GM12872 (cell line): ENCODE data around the gene GTF3C1.

Source experiments
- TF ChIP-seq, protein P1 (sequence below): IDR thresholded peaks from 3 replicates; pipeline ENCODE4 v1.5.1; 2011; ENCODE audit warnings: low read depth, mild to moderate bottlenecking, low read length, moderate library complexity; ENCODE audit not compliant: insufficient read depth

Gene GTF3C1

DNA sequence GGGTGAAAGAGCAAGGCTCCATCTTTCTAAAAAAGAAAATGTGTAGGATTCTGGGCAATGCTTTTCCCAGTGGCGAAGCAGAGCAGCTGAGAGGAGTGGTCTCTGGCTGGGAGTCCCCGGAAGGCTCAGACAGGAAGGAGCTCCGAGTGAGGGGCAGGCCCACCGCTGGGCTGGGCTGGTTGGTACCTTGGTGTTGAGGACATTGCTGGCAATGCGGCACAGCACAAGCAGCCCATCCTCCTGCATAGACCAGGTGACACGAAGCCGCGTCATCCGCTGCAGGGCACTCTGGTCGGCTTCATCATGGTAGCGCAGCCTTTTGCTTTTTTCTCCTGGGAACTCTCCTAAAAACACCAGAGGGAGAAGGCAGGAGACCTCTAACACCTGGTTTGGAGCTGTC, 63.9 kb downstream of the GTF3C1 start:
- TF ChIP-seq, protein P1, sequence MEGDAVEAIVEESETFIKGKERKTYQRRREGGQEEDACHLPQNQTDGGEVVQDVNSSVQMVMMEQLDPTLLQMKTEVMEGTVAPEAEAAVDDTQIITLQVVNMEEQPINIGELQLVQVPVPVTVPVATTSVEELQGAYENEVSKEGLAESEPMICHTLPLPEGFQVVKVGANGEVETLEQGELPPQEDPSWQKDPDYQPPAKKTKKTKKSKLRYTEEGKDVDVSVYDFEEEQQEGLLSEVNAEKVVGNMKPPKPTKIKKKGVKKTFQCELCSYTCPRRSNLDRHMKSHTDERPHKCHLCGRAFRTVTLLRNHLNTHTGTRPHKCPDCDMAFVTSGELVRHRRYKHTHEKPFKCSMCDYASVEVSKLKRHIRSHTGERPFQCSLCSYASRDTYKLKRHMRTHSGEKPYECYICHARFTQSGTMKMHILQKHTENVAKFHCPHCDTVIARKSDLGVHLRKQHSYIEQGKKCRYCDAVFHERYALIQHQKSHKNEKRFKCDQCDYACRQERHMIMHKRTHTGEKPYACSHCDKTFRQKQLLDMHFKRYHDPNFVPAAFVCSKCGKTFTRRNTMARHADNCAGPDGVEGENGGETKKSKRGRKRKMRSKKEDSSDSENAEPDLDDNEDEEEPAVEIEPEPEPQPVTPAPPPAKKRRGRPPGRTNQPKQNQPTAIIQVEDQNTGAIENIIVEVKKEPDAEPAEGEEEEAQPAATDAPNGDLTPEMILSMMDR, result no peak

DNA sequence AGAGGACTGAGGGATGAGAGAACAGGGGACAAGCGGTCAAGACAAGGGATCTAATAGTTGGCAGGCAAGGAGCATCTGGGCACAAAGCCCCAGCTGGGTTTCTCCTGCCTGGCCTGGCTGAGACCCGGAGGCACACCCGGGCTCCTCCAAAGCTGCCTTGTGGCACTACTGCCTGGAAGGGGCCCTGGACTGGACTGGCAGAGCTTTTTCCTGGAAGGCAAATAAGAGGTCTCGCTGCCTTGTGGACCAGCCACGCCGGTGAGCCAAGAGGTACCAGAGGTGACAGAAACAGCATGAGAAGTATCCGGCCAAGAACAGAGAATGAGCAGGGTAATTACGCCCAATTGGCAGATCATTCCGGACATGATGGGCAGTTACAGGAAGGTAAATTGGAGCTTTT, 64.6 kb downstream of the GTF3C1 start:
- TF ChIP-seq, protein P1, result no peak

- TF ChIP-seq, protein P1, result no peak
Observed at GRCh38 chr16:27483624-27484023, 66.1 kb downstream of the GTF3C1 start.

- TF ChIP-seq, protein P1, result no peak
Observed at GRCh38 chr16:27483088-27483437, 66.7 kb downstream of the GTF3C1 start.

GRCh38 chr16:27482397-27483087, 67.2 kb downstream of the GTF3C1 start:
- TF ChIP-seq, protein P1, result no peak

DNA sequence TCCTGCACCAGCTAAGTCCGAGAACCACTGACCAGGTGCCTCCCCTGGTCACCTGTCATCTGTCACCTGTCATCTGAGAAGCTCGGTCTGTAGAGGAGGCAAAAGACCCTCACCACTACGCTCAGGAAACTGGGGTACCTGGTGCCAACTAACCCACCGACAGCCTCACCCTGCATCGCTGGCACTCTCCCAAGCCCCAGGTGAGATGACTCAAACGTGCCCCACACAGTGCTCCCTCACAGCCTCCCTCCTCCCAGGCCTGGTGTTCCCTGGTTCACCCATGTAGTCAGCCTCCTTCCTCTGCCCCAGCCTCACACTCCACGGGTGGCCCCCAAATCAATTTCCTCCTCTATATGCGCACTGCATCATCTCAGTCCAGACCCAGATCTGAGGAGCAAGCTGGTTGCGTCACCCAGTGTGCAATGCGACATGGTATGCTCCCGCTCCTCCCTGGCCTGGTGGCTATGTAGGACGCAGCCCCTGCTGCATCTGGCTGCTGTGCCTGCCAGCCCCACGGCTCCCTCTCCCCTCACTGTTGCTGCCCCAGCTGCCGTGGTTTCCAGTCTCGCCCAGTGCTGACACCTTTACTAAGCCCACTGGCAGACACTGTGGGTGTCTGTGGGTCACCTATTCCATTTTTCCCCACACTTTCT, 68.3 kb downstream of the GTF3C1 start:
- TF ChIP-seq, protein P1, result no peak

DNA sequence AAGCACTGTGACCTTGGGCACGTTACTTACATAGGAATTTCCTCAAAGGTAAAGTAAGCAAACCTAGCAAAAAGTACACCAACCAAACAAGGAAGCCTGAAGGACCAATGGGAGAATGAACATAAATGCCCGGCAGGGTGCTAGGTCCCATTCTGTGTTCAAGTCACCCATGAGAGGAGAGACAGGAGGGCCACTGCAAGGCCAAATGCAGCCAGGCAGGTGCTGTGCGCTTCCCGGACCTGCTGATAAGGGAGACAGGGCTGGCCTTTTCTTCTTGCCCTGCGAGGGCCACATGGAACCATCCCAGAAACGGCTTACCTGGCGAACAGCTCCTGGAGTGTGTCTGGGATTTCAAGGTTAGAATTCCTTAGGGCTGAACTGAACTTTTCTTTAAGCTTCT, 69.0 kb downstream of the GTF3C1 start:
- TF ChIP-seq, protein P1, result no peak
